Activated naive CD4-positive, alpha-beta T cell treated with anti-CD3 and anti-CD28 coated beads for 36 hours (primary cell): ENCODE measurements around the gene LMNTD1. TPM values are rescaled to one million over a fixed set of nuclear protein-coding genes. Genes with fewer than 3 reads are reported as not detected.
"Not testable (repeated sequence)": the region's sequence is repeated elsewhere in the genome, so short reads cannot be mapped to it uniquely, and the experiment has no call there.

Experiments
- CTCF ChIA-PET: fragments of 350-600 bp; sonication (Branson Sonifier 250); formaldehyde crosslinking; loops from one replicate; lab custom pipeline; 2021; ENCODE audit warnings: antibody characterized with exemption; lab: Charles Lee
- DNase-seq: peaks from one replicate; pipeline ENCODE4 v3.0.0-alpha.2; 2020
- H3K27ac Mint-ChIP-seq: one replicate; pipeline ENCODE4 v1.8.0; 2021; ENCODE audit warnings: mild to moderate bottlenecking, mixed read lengths
- H3K27me3 Mint-ChIP-seq: one replicate; pipeline ENCODE4 v1.8.0; 2021; ENCODE audit warnings: low read depth, mixed read lengths
- H3K36me3 Mint-ChIP-seq: one replicate; pipeline ENCODE4 v1.8.0; 2021; ENCODE audit warnings: low read depth, mixed read lengths
- H3K4me1 Mint-ChIP-seq: one replicate; pipeline ENCODE4 v1.8.0; 2021; ENCODE audit warnings: low read depth, mixed read lengths
- H3K4me3 Mint-ChIP-seq: one replicate; pipeline ENCODE4 v1.8.0; 2021; ENCODE audit warnings: mild to moderate bottlenecking, moderate library complexity, mixed read lengths
- H3K9me3 Mint-ChIP-seq: one replicate; pipeline ENCODE4 v1.8.0; 2021; ENCODE audit warnings: mixed read lengths
- intact Hi-C: fragments of 100-400 bp; cut with micrococcal nuclease; formaldehyde crosslinking; loops from one replicate; pipeline ENCODE4 v1.15.1; 2023
- total RNA-seq, 2 experiments: library from RNA; stranded (reverse); gene quantifications; one replicate each; pipeline ENCODE4 v1.2.3, GENCODE V29; 2021

The LMNTD1 gene
- total RNA-seq, 2 experiments from 2014 or later, result not detected

DNA sequence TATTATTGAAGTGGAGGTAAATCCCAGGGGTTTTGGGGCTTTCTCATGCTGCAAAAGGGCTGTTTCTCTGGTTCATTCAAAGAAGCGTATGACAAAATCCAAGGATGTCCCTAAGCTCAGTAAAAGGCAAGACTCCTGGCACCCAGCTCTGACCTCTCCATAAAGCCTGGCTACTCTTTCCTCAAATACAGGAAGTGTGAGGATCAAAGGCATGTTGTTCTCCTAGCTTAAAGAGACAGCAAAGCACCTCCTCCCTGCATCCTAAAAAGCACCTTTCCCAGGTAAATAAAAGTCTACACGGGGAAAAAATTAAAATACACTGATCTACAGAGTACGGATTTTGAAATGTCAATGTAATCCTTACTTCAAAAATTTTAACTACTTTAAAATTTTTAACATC is 118.6 kb downstream of the LMNTD1 start:
- Mint-ChIP-seq H3K27me3 (no peaks in the 10 kb centered on the region), H3K36me3 (no peaks in the 10 kb centered on the region), H3K9me3 (no peaks in the 10 kb centered on the region), H3K27ac (no peak overlapping the region), H3K4me3 (no peak overlapping the region), H3K4me1 (peaks cover 5% of the 10 kb centered on the region)
- no peak for DNase-seq
- intact Hi-C loops, result loop anchor here (10.0 kb wide), 1 partner anchor 220 kb away; no protein-coding TSS in a partner anchor
- CTCF ChIA-PET, result interaction anchor here (0.5 to 0.7 kb wide), 5 partner anchors 85 to 526 kb away, joined by 3 to 5 read pairs (median 3); no protein-coding TSS in a partner anchor

DNA sequence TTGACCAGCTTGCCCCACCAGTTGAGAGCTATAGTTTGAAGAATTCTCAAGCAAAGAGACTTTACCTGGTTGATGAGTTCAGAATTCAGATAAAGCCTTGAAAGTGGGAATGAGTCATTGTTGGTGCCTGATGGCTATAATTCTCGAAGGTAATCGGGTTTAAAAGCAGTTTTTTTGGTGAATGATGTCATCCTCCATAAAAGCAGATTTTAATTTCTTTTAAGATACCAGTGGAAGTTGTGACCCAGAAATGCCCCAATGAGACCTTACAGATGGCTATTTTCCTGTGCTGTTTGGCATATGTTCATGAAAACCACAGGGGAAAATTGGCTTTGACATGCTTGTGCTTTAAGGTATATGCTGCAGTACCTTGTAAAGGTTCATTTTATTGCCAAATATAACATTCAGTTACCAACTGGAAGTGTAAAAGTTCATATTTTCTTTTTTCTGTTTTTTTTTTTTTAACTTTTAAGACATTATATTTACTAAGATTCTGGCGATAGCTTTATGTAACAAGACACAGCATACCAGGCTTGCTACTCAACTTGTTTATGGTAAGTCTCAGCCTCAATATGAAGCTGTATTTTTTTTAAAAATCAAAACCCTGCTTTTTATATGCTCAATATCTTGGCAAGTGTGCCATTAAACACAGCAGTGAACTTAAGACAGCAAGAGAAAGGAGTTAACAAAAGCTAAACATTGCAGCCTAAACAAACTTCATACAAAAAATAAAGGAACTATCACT is 119.3 kb downstream of the LMNTD1 start:
- Mint-ChIP-seq H3K27me3 (no peaks in the 10 kb centered on the region), H3K4me3 (no peak overlapping the region), H3K4me1 (peaks cover 5% of the 10 kb centered on the region), H3K27ac (no peak overlapping the region), H3K9me3 (no peaks in the 10 kb centered on the region), H3K36me3 (no peaks in the 10 kb centered on the region)
- CTCF ChIA-PET, result interaction anchor here (0.5 to 1.4 kb wide), 4 partner anchors 10 to 526 kb away, joined by 3 to 5 read pairs (median 3); no protein-coding TSS in a partner anchor
- intact Hi-C loops, result loop anchor here (10.0 kb wide), 1 partner anchor 221 kb away; no protein-coding TSS in a partner anchor
- no peak for DNase-seq

DNA sequence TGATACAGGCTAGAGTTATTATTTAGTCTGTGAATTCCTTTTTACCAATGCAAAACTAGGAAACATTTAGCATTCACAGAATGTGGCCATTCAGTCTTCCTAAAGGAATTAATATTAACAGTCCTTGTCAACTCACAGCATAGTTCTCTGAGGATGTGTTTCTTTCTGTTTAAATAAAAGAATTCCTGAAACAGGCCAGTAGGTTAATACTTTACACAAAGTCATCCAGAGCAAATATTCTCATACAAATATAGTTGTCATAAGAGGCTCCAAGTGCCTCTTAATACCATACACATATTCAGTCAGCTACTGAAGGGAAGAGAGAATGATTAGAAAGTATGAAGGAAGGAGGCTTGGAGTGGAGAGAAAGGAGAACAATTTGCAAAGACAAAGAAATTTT is 120.1 kb downstream of the LMNTD1 start:
- intact Hi-C loops, result loop anchor here (10.0 kb wide), 1 partner anchor 222 kb away; no protein-coding TSS in a partner anchor
- Mint-ChIP-seq H3K27me3 (no peaks in the 10 kb centered on the region), H3K4me3 (no peak overlapping the region), H3K27ac (no peak overlapping the region), H3K4me1 (peaks cover 5% of the 10 kb centered on the region), H3K9me3 (no peaks in the 10 kb centered on the region), H3K36me3 (no peaks in the 10 kb centered on the region)
- no peak for DNase-seq
- CTCF ChIA-PET, result interaction anchor here (1.4 kb wide), 1 partner anchor 45 kb away, joined by 3 read pairs; no protein-coding TSS in a partner anchor

DNA sequence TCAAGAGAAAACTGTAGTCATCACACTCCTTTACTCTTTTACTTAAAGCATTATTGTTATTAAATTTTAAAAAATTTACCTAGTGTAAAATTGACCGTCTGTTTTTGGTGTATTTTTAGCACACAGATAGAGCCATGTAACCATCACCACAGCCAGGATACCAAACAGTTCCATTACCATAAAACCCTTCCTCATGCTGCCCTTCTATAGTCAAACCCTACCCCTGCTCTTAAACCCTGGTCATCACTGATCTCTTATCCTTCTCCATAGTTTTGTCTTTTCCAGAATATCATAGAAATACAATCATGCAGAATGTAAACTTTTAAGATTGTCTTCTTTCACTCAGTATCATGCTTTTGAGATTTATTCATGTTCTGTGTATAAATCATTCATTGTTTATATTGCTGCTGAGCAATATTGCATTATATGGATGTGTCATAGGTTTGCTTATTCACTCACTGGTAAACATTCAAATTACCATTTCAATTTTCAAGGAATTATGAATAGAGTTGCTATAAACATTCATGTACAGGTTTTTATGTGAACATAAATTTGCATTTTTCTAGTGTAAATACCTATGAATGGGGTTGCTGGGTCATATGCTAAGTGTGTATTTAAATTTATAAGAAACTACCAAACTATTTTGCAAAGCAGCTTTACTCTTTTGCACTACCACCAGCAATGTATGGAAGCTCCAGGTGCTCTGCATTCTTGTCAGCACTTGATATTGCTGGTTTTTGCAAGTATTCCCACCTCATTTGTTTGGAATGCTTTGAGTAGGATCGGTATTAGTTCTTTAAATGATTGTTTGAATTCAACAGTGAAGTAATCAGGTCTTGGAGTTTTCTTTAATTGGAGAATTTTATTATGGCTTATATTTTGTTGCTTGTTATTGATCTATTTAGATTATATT is 125.5 kb downstream of the LMNTD1 start:
- Mint-ChIP-seq H3K27ac (no peak overlapping the region), H3K27me3 (no peaks in the 10 kb centered on the region), H3K36me3 (no peaks in the 10 kb centered on the region), H3K4me1 (no peaks in the 10 kb centered on the region), H3K9me3 (no peaks in the 10 kb centered on the region), H3K4me3 (no peak overlapping the region)
- no peak for DNase-seq
- CTCF ChIA-PET, result no interaction called here
- intact Hi-C loops, result no loop called here

DNA sequence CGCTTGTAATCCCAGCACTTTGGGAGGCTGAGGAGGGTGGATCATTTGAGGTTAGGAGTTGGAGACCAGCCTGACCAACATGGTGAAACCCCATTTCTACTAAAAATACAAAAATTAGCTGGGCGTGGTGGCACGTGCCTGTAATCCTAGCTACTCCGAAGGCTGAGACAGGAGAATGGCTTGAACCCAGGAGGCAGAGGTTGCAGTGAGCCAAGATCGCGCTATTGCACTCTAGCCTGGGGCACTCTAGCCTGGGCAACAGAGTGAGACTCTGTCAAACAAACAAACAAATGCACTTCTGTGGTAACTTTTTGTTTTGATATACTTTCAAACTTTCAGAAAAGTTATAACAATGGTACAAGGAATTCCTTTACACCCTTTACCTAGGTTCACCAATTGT is 126.3 kb downstream of the LMNTD1 start:
- CTCF ChIA-PET, H3K4me3 Mint-ChIP-seq, intact Hi-C loops, H3K36me3 Mint-ChIP-seq, H3K27ac Mint-ChIP-seq, H3K9me3 Mint-ChIP-seq, H3K27me3 Mint-ChIP-seq, DNase-seq, H3K4me1 Mint-ChIP-seq: not testable (repeated sequence)
